Activated T-cell treated with anti-CD3 and anti-CD28 coated beads for 4 hours (primary cell): ENCODE results near the gene RBM18.

Source experiments
- DNase-seq: peaks from one replicate; pipeline ENCODE4 v3.0.0-alpha.2; 2020

RBM18 gene

GRCh38 chr9:122201641-122202040 lies 63.0 kb downstream of the RBM18 start:
- no peak for DNase-seq

GRCh38 chr9:122200960-122201595 lies 63.6 kb downstream of the RBM18 start:
- DNase-seq, result no peak

GRCh38 chr9:122197882-122198281 lies 66.8 kb downstream of the RBM18 start:
- no peak for DNase-seq

GRCh38 chr9:122197426-122197825 lies 67.2 kb downstream of the RBM18 start:
- no peak for DNase-seq

- DNase-seq, result no peak
These were observed 68.8 kb downstream of the RBM18 start for GRCh38 chr9:122195875-122196274.

GRCh38 chr9:122193651-122194050 lies 71.0 kb downstream of the RBM18 start:
- DNase-seq, result no peak

- DNase-seq, result no peak
These were observed 71.6 kb downstream of the RBM18 start for GRCh38 chr9:122192914-122193525.

GRCh38 chr9:122192261-122192875 lies 72.3 kb downstream of the RBM18 start:
- no peak for DNase-seq

- no peak for DNase-seq
These were observed 73.1 kb downstream of the RBM18 start for GRCh38 chr9:122191584-122191983.

GRCh38 chr9:122190597-122191381 lies 73.9 kb downstream of the RBM18 start:
- no peak for DNase-seq

GRCh38 chr9:122188369-122188768 lies 76.3 kb downstream of the RBM18 start:
- no peak for DNase-seq
